Neutrophil (primary cell): ENCODE measurements around the gene MRPS31.

ENCODE experiments used
- H3K27ac ChIP-seq: fragments of 200-600 bp; sonication (generic); 2 replicates; pipeline ENCODE4 v1.5.1; 2016; ENCODE audit warnings: mild to moderate bottlenecking, moderate library complexity
- H3K27me3 ChIP-seq: fragments of 200-600 bp; sonication (generic); 2 replicates; pipeline ENCODE4 v1.6.0; 2016; ENCODE audit warnings: mild to moderate bottlenecking
- H3K36me3 ChIP-seq: fragments of 200-600 bp; sonication (generic); 2 replicates; pipeline ENCODE4 v1.5.1; 2017
- H3K4me1 ChIP-seq, 2 experiments: fragments of 200-600 bp in 1 of 2; sonication (generic) in 1 of 2; 1 replicate in 1 of 2; 2 replicates in 1 of 2; pipeline versions ENCODE4 v1.5.1 to v1.6.1; 2013 to 2016; ENCODE audit warnings: low read depth in 1 of 2, low read length in 1 of 2, mild to moderate bottlenecking in 1 of 2, moderate library complexity in 1 of 2; ENCODE audit not compliant: control insufficient read depth in 1 of 2, insufficient read depth in 1 of 2
- H3K4me3 ChIP-seq, 2 experiments: fragments of 200-600 bp in 1 of 2; sonication (generic) in 1 of 2; 1 replicate in 1 of 2; 2 replicates in 1 of 2; pipeline ENCODE4 v1.5.1; 2013 to 2016; ENCODE audit warnings: low read depth in 1 of 2, low read length in 1 of 2, mild to moderate bottlenecking in 1 of 2, moderate library complexity in 1 of 2
- H3K9me3 ChIP-seq: fragments of 200-600 bp; sonication (generic); 2 replicates; pipeline ENCODE4 v1.5.1; 2016
- CTCF ChIP-seq: fragments of 200-600 bp; sonication (generic); IDR thresholded peaks from 2 replicates; pipeline ENCODE4 v1.5.1; 2016; ENCODE audit warnings: antibody characterized with exemption

MRPS31 gene

GRCh38 chr13:40706439-40706838, 64.6 kb downstream of the MRPS31 start:
- Histone ChIP-seq H3K27ac (no peak overlapping the region), H3K36me3 (no peaks in the 10 kb centered on the region), H3K27me3 (no peaks in the 10 kb centered on the region), H3K4me3 (no peak overlapping the region), H3K4me1 (no peaks in the 10 kb centered on the region), H3K9me3 (no peaks in the 10 kb centered on the region)
- TF ChIP-seq CTCF: no peak

GRCh38 chr13:40697711-40698110, 73.3 kb downstream of the MRPS31 start:
- H3K4me1 ChIP-seq: no peaks in the 10 kb centered on the region
- H3K36me3 ChIP-seq: no peaks in the 10 kb centered on the region
- H3K4me3 ChIP-seq: no peak overlapping the region
- H3K27ac ChIP-seq: no peak overlapping the region
- no peaks in the 10 kb centered on the region for H3K27me3 ChIP-seq
- no peaks in the 10 kb centered on the region for H3K9me3 ChIP-seq
- no peak for TF ChIP-seq CTCF

GRCh38 chr13:40694426-40694825, 76.6 kb downstream of the MRPS31 start:
- TF ChIP-seq CTCF: no peak
- no peaks in the 10 kb centered on the region for H3K4me1 ChIP-seq
- H3K36me3 ChIP-seq: no peaks in the 10 kb centered on the region
- no peak overlapping the region for H3K4me3 ChIP-seq
- no peaks in the 10 kb centered on the region for H3K9me3 ChIP-seq
- no peak overlapping the region for H3K27ac ChIP-seq
- no peaks in the 10 kb centered on the region for H3K27me3 ChIP-seq

GRCh38 chr13:40692946-40693345, 78.0 kb downstream of the MRPS31 start:
- no peak overlapping the region for H3K27ac ChIP-seq
- H3K4me3 ChIP-seq: no peak overlapping the region

GRCh38 chr13:40688781-40689180, 82.2 kb downstream of the MRPS31 start:
- Histone ChIP-seq H3K4me1 (no peaks in the 10 kb centered on the region), H3K27me3 (no peaks in the 10 kb centered on the region), H3K4me3 (no peak overlapping the region), H3K9me3 (no peaks in the 10 kb centered on the region), H3K36me3 (no peaks in the 10 kb centered on the region), H3K27ac (no peak overlapping the region)
- TF ChIP-seq CTCF: no peak

More at GRCh38 chr13:40692946-40693345, 78.0 kb downstream of the MRPS31 start:
- TF ChIP-seq CTCF: no peak
- Histone ChIP-seq H3K4me1 (no peaks in the 10 kb centered on the region), H3K9me3 (no peaks in the 10 kb centered on the region), H3K36me3 (no peaks in the 10 kb centered on the region), H3K27me3 (no peaks in the 10 kb centered on the region)
